Fibroblast of skin of right biceps (primary cell): ENCODE results near the gene CGREF1.

Source experiments
- DNase-seq: peaks from one replicate; pipeline ENCODE4 v3.0.0-alpha.2; 2013

CGREF1 gene

DNA sequence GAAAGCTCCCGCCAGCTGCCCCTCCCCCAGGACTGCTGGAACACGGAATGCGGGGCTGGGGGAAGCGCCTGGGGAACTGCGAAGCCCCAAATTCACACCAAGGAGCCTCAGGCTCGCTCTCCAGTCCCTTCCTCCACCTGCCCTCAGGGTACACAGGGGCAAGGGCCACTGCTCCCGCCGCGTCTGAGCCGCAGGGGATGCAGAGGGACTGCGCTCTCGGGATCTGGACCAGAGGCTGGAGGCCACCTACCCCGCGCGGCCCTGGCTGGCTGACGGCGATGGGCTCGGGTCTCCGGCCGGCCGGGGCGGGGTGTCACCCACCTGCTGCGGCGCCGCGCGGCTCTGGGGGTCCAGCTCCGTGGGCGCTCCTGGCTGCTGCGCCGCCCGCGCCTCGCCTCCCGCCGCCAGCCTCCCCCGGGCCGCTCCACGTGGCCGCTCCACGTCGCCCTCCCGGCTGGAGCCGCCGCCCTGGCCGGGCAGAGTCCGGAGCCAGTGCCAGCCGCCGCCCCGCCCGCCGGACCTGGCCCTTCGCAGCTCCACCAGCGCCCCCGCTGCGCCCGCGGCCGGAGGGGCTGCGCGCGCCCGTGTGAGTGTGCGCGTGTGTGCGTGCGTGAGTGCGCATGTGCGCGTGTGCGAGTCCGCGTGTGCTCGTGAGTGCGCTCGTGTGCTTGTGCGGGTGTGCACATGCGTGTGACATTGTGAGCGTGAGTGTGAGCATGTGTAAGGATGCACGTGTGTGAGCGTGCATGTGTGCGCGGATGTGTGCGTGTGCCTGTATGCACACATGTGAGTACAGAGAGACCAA lies at the start of gene CGREF1:
Gene CGREF1, minus strand, starts transcription at position 604 of the 805 bp plus-strand sequence. CDS start 14,762 bp downstream, outside the sequence.
- peak; percentile 7 for DNase-seq

GRCh38 chr2:27164960-27165763 lies 46.2 kb upstream of the CGREF1 start:
- DNase-seq, result no peak

DNA sequence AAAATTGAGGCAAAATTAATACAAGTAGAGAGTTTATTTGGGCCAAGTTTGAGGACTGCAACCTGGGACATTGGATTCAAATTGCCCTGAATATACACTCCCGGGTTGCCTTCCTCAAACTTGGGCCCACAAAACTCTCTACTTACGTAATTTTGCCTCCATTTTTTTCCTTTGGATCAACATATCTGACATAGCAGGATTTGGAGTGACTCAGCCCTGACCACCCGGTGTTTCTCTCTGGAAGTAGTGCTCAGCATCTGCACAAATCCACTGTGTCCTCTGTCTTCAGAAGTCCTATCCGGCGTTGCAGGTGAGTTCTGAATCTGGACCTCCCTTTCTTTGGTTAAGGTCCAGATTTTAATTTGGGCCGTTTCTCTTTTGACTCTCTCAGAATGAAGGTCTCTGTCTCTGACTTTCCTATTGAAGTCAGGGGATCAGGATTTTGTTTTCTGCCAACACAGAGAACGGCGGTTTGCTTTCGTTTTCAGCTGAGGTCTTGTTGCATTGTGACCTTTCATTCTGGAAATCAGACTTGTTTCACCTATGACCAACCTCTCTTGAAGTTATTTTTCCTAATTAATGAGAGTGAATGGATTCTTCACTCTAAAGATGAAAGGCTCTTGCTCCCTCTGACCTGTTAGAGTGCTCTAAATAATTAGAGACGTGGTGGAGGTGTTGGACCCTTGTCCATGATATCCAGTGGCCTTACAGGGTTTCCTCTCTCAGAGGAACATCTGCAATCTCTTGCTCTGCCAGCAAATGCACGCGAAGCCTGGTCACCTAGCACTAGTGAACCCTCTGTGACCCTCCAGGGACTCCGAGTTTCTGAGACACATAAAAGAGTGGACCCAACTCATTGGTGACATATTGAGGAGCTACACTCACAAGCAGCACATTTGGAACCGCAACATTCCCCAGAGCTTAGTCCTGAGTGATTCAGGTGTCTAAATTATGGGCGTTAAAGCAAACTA lies 43.5 kb upstream of the CGREF1 start:
- peak; percentile 34 for DNase-seq

GRCh38 chr2:27160191-27160590 lies 41.3 kb upstream of the CGREF1 start:
- DNase-seq, result no peak

GRCh38 chr2:27159271-27159670 lies 40.3 kb upstream of the CGREF1 start:
- no peak for DNase-seq

GRCh38 chr2:27158468-27158867 lies 39.5 kb upstream of the CGREF1 start:
- DNase-seq, result no peak

DNA sequence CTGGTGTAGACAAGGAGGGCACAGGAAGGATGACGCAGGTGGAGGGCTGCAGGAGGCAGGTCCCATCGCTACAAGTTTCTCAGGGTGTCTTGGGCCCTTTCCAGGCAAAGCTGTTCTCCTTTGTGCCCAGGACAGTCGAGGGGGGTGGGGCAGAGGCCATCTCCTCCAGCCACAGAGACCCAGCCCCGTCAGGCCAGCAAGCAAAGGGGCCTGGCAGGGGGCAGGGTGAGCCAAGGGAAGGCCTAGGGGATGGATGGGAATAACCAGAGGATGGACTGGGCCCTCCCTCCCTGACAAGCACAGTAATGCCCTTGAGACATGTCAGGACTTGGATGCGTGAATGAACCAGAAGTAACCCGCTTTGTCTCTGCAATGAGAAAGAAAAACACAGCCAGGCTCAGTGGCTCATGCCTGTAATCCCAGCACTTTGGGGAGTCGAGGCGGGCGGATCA lies 36.2 kb upstream of the CGREF1 start:
- DNase-seq, result no peak

- no peak for DNase-seq
These were observed 35.6 kb upstream of the CGREF1 start for GRCh38 chr2:27154488-27154887.

DNA sequence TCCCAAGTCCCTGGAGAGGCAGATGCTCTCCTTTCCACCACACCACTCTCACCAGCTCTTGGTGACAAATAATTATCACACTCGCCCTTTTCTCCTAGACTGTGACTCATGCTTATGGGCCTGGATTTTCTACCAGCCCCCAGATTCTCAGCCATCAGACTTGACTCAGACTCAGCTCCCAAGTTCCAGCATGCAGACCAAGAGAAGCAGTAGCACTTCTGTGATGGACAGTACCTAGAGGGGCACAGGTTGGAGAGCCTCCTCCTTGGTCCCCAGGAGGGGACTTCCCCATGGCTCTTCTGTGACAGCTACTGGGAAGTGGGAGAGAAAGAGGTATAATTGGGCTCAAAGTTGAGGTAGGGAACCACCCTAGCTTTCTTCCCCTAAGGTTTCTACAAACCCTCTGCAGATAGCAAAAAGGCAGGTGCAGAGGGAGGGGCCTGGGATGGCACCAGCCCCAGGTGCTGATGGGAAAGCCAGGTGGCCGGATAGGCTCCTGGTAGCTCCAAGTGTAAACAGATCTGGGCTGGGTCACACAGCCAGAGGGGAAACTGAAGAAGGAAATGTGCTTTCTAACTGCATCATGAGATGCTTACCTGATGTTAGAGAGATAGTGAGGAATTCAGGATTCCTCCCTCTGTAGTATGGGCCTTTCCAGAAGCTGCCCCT lies 34.0 kb upstream of the CGREF1 start:
- peak; percentile 50 for DNase-seq

DNA sequence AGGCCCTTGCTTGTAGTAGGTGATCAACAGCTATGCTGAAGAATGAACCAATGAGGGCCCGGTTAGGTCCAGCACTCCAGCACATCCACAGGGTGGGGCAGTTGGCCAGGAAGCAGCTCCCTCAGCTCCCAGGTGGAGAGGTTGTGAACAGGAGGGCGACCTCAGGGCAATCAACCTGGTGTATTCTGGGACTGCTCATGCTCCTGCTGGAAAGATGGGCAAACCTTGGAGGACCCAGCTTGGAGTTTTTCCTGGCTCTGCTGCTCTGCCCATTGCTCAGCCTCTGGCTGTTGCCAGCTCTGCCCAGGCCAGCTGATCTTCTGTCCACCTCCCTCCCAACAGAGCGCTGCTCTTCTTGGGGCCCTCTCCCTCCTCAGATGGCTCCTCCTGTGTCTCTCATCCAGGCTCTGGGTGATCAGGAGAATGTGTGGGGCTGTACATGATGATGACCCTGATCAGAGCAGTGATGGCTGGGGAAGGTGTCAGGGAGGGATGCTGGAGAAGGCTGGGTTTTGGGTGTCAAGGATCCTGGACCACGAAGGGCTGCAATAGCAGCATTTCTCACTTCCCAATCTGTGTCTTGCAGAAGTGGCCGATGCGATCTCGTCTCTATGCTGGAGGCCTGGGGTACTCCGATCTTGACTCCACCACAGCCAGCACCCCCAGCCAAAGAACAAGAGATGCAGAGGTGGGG lies 33.3 kb upstream of the CGREF1 start:
- no peak for DNase-seq

DNA sequence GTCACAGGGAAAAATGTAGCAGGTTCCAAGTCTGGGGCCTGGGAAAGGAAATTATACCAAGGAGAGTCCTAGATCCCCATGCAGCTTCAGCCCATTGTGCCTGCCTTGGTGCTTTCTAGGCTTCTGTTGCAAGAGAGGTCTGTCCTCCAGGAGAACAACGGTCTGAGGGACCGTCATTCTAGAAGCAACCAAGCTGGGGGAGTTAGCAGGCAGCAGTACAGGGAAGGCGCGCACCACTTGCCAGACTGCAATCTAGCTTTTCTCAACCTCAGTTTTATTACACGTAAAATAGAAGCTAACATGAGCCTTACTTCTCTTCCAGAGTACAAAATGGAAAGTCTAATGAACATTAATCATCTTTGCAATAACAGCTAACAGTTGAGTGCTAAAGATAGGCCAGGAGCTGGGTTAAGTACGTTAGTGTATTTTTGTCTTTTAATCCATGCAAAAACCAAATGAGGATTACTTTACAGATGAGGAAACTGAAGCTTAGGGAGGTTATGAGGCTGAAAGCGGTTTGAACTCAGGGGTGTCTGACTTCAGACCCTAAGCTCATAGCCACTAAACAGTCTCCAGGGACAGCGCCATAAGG lies 31.8 kb upstream of the CGREF1 start:
- no peak for DNase-seq

DNA sequence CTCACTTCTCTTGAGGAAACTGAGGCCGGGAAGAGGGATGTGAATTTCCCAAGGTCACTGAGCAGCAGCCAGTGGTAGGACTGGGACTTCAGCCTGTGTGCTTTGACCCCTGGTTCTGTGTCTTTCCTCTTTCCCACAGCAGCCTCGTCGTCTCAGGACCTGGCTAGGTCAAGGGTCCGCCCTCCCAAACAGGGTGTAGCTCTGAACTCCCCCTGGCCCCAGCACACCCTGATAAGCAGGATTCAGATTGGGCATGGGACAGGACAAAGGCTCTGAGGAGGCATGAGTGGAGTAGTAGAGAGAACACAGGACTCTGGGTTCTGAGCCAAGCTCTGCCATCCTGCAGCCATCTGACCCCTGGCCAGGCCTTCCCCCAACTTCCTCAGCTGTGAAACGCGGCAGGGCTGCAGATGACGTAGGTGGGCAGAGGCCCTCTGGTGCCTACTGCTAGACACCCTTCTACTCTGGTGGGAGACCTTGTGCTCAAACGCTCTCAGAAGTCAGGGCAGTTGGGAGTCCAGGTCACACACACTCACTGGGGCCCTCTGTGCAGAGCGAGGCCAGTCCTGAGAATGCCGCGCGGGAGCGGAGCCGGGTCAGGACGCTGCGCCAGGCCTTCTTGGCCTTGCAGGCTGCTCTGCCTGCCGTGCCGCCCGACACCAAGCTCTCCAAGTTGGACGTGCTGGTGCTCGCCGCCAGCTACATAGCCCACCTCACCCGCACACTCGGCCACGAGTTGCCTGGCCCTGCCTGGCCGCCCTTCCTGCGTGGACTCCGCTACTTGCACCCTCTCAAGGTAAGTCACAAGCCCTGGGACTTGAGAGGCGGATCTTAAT lies 30.9 kb upstream of the CGREF1 start:
- no peak for DNase-seq

DNA sequence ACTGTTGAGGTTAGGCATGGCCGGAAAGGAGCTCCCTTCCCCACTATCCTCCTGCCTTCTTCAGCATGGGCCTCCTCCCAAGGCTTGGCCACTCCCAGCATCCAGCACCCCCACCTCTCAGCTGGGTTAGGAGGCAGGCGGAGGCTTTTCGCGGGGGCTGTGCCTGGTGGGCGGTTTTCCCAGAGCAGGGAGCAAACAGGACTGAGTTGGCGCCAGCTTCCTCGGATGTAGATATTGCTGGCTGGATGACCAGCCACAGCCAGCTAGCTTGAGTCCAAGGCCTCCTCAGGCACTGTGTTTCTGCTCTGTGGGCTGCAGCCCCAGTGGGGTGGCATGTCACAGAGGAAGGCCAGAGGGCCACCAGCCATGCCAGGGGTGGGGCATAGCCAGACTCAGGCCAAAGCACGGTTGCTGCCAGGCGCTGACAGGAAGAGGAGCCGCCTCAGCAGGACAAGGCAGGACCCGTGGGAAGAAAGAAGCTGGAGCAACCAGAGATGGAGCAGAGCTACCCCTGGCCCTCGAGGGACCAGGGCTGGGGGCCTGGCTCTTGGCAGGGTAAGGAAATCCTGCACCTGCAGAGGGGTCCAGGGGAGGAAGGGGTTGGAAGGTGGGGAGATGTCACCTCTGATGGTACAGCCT lies 30.0 kb upstream of the CGREF1 start, which contains the start of gene TCF23:
Gene TCF23, plus strand, starts transcription at position 204 of the 639 bp plus-strand sequence. Its CDS starts 130 bp downstream, at position 334.
- DNase-seq, result no peak

DNA sequence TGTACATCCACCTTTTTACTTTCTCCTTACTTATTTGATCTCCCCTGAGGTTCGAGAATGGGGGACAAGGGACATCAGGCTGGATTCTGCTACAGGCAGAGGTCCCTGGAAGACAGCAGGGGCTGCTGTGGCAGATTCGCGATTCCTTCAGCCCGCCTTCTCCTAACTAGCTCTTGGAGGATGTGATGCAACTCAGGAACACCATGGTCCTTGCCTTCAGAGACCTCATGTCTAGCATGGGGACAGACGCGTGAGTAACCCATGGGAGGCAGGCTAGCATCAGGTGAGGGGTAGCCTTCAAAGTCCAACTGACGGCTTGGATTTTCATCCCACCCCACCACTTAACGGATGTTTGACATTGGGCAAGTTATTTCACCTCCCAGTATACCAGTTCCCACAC lies 29.0 kb upstream of the CGREF1 start:
- no peak for DNase-seq

- DNase-seq, result no peak
These were observed 26.8 kb upstream of the CGREF1 start for GRCh38 chr2:27145682-27146081.

- no peak for DNase-seq
These were observed 24.4 kb upstream of the CGREF1 start for GRCh38 chr2:27143285-27143684.

GRCh38 chr2:27139310-27139709 lies 20.4 kb upstream of the CGREF1 start, which contains the start of gene PRR30:
TSS of gene PRR30 (minus strand) at chr2:27139410. CDS start at chr2:27138329, 1,081 bp downstream.
- no peak for DNase-seq

- DNase-seq, result no peak
These were observed 19.2 kb upstream of the CGREF1 start for GRCh38 chr2:27138111-27138510.

GRCh38 chr2:27137322-27137935 lies 18.5 kb upstream of the CGREF1 start:
- no peak for DNase-seq
